GM12878 (cell line): ENCODE measurements around the gene OVOL3. TPM values are rescaled to one million over a fixed set of nuclear protein-coding genes. Genes with fewer than 3 reads are reported as not detected.

ENCODE experiments used
- ATAC-seq: fragments of 200-7000 bp; cut with Tn5 transposase; 3 replicates; pipeline ENCODE4 v1.9.1; 2020; ENCODE audit warnings: mild to moderate bottlenecking, moderate library complexity
- BruUV-seq: library from RNA; stranded (reverse); fragments of 400-500 nt; replicated peaks from 2 replicates; lab custom pipeline; 2021; lab: Mats Ljungman, UMichigan
- CTCF ChIA-PET: fragments of 300-600 bp; sonication (Branson Sonifier 250); formaldehyde crosslinking; extraction: SDS; loops from one replicate; lab custom pipeline; 2021; ENCODE audit warnings: inconsistent platforms; lab: Yijun Ruan, JAX
- POLR2A ChIA-PET: fragments of 350-600 bp; formaldehyde crosslinking; extraction: SDS; loops from one replicate; lab custom pipeline; 2021; ENCODE audit warnings: inconsistent platforms; lab: Charles Lee
- RAD21 ChIA-PET: fragments of 300-600 bp; sonication (Branson Sonifier 250); formaldehyde crosslinking; loops from one replicate; lab custom pipeline; 2023; ENCODE audit warnings: antibody characterized with exemption; ENCODE audit not compliant: unreplicated experiment; lab: Charles Lee
- SMC1A ChIA-PET: fragments of 300-600 bp; sonication (Branson Sonifier 250); formaldehyde crosslinking; loops from one replicate; lab custom pipeline; 2023; ENCODE audit not compliant: unreplicated experiment, uncharacterized antibody; lab: Charles Lee
- DNase-seq: peaks from one replicate; pipeline ENCODE4 v3.0.0-alpha.2; 2011; ENCODE audit warnings: low read depth, low spot score
- FAIRE-seq: peaks from 3 replicates; lab custom pipeline; 2011; peaks lifted over from hg19 to GRCh38; lab: Jason Lieb, UNC
- H2AFZ ChIP-seq: 2 replicates; pipeline ENCODE4 v1.6.0; 2011; ENCODE audit warnings: low read depth, low read length, control low read depth; ENCODE audit not compliant: control insufficient read depth
- H3K27ac ChIP-seq: 2 replicates; pipeline ENCODE4 v1.5.1; 2011; ENCODE audit warnings: control low read depth; ENCODE audit not compliant: control insufficient read depth, insufficient read depth
- H3K27me3 ChIP-seq, 2 experiments: replicated peaks in 1 of 2; 2 replicates each; pipeline versions ENCODE4 v1.6.0 to v1.6.1; 2011; ENCODE audit warnings: low read length in 1 of 2; ENCODE audit not compliant: control insufficient read depth in 2 of 2, insufficient read depth in 2 of 2
- H3K36me3 ChIP-seq, 2 experiments: 2 replicates each; pipeline ENCODE4 v1.5.1; 2011; ENCODE audit warnings: low read length in 1 of 2; ENCODE audit not compliant: control insufficient read depth in 2 of 2, insufficient read depth in 2 of 2
- H3K4me1 ChIP-seq: 2 replicates; pipeline ENCODE4 v1.6.1; 2011; ENCODE audit warnings: mild to moderate bottlenecking, low read length, moderate library complexity, mixed read lengths; ENCODE audit not compliant: control insufficient read depth, insufficient read depth
- H3K4me2 ChIP-seq: 2 replicates; pipeline ENCODE4 v1.6.0; 2011; ENCODE audit warnings: control low read depth; ENCODE audit not compliant: control insufficient read depth, insufficient read depth
- H3K4me3 ChIP-seq: fragments of 200-600 bp; sonication (generic); 2 replicates; pipeline ENCODE4 v1.5.1; 2016
- H3K79me2 ChIP-seq: 2 replicates; pipeline ENCODE4 v1.6.0; 2011; ENCODE audit warnings: low read length; ENCODE audit not compliant: control insufficient read depth, insufficient read depth
- H3K9ac ChIP-seq: 2 replicates; pipeline ENCODE4 v1.8.0; 2011; ENCODE audit warnings: low read length, control low read depth, mixed read lengths; ENCODE audit not compliant: control insufficient read depth, insufficient read depth
- H3K9me3 ChIP-seq: replicated peaks from 3 replicates; pipeline ENCODE4 v1.5.1; 2011; ENCODE audit warnings: mild to moderate bottlenecking, low read length; ENCODE audit not compliant: control insufficient read depth, insufficient read depth
- H4K20me1 ChIP-seq: 2 replicates; pipeline ENCODE4 v1.6.0; 2011; ENCODE audit not compliant: control insufficient read depth, insufficient read depth
- POLR2A ChIP-seq: IDR thresholded peaks from 2 replicates; pipeline ENCODE4 v1.6.1; 2011; ENCODE audit warnings: low read depth, mild to moderate bottlenecking, low read length
- WGBS: methylation state at CpG from one replicate; pipeline ENCODE4 v1.1.6; 2016; ENCODE audit warnings: low lambda C conversion rate; ENCODE audit not compliant: insufficient replicate concordance, insufficient coverage; ENCODE audit errors: missing lambda C conversion rate; 5-methylcytosine and 5-hydroxymethylcytosine counted together
- in situ Hi-C: fragments of 300-500 bp; cut with MboI; formaldehyde crosslinking; loops from 9 replicates; pipeline ENCODE4 v1.14.3; 2018; ENCODE audit warnings: mixed read lengths
- intact Hi-C: fragments of 100-400 bp; cut with micrococcal nuclease; formaldehyde crosslinking; loops from one replicate; pipeline ENCODE4 v1.14.2; 2022; ENCODE audit not compliant: unreplicated experiment
- polyA plus RNA-seq, 11 experiments: library from polyadenylated mRNA; depleted of rRNA in 4 of 11; unstranded in 6 of 11; stranded (reverse) in 5 of 11; fragments of >200 nt; fragmentation: Nextera tagmentation in 4 of 11; fragmentation: Illumina TruSeq in 1 of 11; extraction: Ambion mirVana in 4 of 11; extraction: Trizol in 1 of 11; gene quantifications; 1 replicate in 1 of 11; 2 replicates in 10 of 11; pipeline versions ENCODE4 v1.2.1 to v1.2.3, GENCODE V29; 2011 to 2016; ENCODE audit warnings: inconsistent platforms in 2 of 11, missing spikeins in 2 of 11, low read depth in 1 of 11
- total RNA-seq, 4 experiments: library from RNA; depleted of rRNA in 3 of 4; stranded (reverse); fragments of >200 nt in 3 of 4; fragmentation: Illumina TruSeq in 1 of 4; extraction: Trizol in 1 of 4; gene quantifications; 2 replicates each; pipeline versions ENCODE4 v1.2.1 to v1.2.3, GENCODE V29; 2013 to 2021
- TF ChIP-seq, protein P1 (sequence below): fragments of 450-650 bp; IDR thresholded peaks from 2 replicates; pipeline ENCODE4 v1.6.1; 2016; ENCODE audit warnings: mild to moderate bottlenecking

The OVOL3 gene
- total and polyA plus RNA-seq, 10 of the 15 experiments (the other 5 are each of a cell fraction or from before 2014, with no cell fraction given), result 0.43 TPM; not detected in 9

DNA sequence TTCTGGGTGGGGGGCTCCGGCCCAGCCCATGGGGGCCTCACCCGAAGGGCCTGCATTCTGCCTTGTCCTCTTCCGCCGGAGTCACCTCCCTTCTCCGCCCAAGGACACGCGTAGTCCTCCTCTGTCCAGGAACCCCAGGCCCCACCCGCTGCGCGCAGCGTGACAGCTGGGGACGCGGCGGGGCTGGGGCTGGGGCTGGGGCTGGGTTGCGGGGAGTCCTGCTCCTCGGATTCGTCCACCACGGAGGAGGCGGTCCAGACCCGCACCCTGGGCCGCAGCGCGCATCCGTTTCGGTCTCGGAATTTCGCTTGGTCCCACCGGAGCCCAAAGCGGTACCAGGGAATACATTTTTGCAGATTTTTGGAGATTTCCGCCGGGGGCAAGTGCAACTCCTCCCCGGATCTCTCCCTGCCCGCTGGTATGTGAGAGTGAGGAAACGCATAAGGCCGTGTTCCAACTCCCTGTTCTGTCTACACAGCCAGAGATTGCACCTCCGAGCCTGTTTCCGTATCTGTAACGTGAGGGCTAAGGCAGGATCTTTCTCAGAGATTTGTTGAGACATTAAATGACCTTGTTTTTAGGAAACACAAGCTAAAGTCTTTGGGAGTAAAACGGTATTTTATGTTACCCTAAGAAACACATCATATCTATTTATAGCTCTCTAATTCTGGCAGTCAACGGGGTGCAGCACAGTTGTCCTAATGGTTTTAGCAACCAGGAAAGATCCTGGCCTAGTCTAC is 41.6 kb downstream of the OVOL3 start, which contains the start of gene COX7A1:
COX7A1 (minus strand) TSS at position 96 of the 740 bp plus-strand sequence; CDS start at position 56, 40 bp downstream.
- SMC1A ChIA-PET, result interaction anchor here (1.0 to 1.4 kb wide), 2 partner anchors 8 to 21 kb away, joined by 3 read pairs; no protein-coding TSS in a partner anchor
- no peak for FAIRE-seq

More for the DNA sequence above, 41.6 kb downstream of the OVOL3 start, which contains the start of gene COX7A1:
- 95% methylated on average over 37 of the region's 40 CpGs for WGBS
- in situ Hi-C loops (no loop called here), intact Hi-C loops (no loop called here)
- no peak within 1 kb of the TSS for H2AFZ ChIP-seq
- H3K4me3 ChIP-seq, result no peak within 1 kb of the TSS
- no peaks in the 10 kb centered on the region for H3K9me3 ChIP-seq
- no TSS peak for BruUV-seq
- no peaks in the 10 kb centered on the region for H4K20me1 ChIP-seq
- no peak within 1 kb of the TSS for H3K4me2 ChIP-seq
- DNase-seq (no peak), ATAC-seq (no peak)
- CTCF ChIA-PET, result interaction anchor here (0.6 to 1.0 kb wide), 4 partner anchors 14 to 354 kb away, joined by 3 to 5 read pairs (median 3); no protein-coding TSS in a partner anchor
- no peaks in the 10 kb centered on the region for H3K79me2 ChIP-seq
- POLR2A ChIA-PET, result interaction anchor here (0.6 kb wide), 1 partner anchor 638 kb away, joined by 3 read pairs; no protein-coding TSS in a partner anchor
- H3K9ac ChIP-seq, result no peak within 1 kb of the TSS
- TF ChIP-seq POLR2A, result peak; percentile 30; the same call in 1 of the 2 replicates
- TF ChIP-seq, protein P1, sequence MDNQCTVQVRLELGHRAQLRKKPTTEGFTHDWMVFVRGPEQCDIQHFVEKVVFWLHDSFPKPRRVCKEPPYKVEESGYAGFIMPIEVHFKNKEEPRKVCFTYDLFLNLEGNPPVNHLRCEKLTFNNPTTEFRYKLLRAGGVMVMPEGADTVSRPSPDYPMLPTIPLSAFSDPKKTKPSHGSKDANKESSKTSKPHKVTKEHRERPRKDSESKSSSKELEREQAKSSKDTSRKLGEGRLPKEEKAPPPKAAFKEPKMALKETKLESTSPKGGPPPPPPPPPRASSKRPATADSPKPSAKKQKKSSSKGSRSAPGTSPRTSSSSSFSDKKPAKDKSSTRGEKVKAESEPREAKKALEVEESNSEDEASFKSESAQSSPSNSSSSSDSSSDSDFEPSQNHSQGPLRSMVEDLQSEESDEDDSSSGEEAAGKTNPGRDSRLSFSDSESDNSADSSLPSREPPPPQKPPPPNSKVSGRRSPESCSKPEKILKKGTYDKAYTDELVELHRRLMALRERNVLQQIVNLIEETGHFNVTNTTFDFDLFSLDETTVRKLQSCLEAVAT, result no peak
- H3K27ac ChIP-seq, result no peak within 1 kb of the TSS
- RAD21 ChIA-PET, result no interaction called here
- no peaks in the 10 kb centered on the region for H3K4me1 ChIP-seq
- H3K27me3 ChIP-seq, result no peaks in the 10 kb centered on the region
- peaks cover 0 to 12% of the 10 kb centered on the region in 2 experiments; a peak in 3 of 4 replicates for H3K36me3 ChIP-seq
